NCI-H2227 (cell line): Measurements from ENCODE around the gene TBC1D25.

ENCODE experiments used
- DNase-seq: peaks from one replicate; lab custom pipeline; 2025; ENCODE audit not compliant: unreplicated experiment; lab: John Stamatoyannopoulos, UW

Gene TBC1D25, protein sequence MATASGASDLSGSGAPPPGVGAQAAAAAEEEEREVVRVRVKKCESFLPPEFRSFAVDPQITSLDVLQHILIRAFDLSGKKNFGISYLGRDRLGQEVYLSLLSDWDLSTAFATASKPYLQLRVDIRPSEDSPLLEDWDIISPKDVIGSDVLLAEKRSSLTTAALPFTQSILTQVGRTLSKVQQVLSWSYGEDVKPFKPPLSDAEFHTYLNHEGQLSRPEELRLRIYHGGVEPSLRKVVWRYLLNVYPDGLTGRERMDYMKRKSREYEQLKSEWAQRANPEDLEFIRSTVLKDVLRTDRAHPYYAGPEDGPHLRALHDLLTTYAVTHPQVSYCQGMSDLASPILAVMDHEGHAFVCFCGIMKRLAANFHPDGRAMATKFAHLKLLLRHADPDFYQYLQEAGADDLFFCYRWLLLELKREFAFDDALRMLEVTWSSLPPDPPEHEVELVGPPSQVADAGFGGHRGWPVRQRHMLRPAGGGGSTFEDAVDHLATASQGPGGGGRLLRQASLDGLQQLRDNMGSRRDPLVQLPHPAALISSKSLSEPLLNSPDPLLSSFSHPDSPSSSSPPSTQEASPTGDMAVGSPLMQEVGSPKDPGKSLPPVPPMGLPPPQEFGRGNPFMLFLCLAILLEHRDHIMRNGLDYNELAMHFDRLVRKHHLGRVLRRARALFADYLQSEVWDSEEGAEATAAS

DNA sequence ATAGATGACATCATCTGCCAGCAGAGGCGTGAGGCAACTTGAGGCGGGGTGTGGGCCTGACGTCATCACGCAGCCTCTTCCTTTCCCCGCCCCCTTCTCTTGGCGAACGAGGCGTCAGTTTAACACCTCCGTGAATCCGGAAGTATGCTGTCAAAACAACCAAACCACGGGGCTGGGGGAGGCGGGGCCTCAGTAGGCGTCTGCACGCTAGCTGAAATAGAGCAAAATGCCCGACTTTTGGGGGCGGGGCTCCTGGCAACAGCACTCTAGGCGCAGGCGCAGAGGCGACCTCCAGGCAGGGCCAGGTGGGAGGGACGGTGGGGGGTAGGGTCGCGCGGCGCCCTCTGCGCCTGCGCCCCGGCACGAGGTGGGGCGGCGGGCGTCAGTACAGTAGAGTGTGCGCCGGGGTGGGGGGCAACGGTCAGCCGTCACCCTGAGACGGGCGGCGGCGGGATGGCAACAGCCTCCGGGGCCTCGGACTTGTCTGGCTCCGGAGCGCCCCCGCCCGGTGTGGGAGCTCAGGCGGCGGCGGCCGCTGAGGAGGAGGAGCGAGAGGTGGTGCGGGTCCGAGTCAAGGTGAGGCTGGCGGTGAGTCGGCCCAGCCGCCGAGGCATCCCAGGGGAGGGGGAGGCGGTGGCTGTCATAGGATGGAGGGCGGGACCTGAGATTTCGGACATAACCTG is at the start of gene TBC1D25:
TSS of gene TBC1D25 (plus strand) at position 370 of the 683 bp plus-strand sequence. CDS start at position 454, 84 bp downstream.
- peak; percentile 100 for DNase-seq

DNA sequence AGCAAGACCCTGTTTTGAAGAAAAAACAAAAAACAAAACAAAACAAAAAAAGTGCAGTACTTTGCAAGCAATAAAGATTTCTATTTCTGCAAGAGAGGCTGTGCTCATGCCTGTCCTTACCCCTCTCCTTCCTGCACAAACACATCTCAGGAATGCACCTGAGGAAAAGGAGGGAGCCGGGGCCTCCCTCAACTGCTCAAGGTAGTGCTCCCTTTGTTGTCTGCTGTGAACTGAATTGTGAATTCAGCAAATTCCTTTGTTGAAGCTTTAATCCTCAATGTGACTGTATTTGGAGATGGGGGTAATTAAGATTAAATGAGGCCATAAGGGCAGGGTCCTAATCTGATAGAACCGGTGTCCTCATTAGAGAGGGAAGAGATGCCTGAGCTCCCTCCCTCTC is 49.6 kb upstream of the TBC1D25 start:
- DNase-seq = no peak

DNA sequence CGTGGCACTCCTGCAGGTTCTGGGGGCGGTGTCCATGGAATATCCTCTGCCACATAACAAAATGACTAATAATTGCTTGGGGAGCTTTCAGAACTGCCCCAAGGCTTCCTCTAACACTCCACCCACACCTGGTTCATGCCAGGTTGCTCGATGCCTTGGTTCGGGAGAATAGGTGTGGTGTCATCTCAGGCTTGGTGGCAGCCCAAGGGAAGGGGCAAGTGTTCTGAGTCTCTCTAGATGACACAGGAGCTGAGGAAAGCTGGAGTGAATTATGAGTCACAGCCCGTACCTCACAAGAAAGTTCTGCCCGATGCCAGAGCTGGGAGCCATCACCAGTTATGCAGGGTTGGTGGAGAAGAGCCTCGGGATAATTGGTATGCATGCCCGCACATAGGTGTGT is 48.9 kb upstream of the TBC1D25 start:
- no peak for DNase-seq

DNA sequence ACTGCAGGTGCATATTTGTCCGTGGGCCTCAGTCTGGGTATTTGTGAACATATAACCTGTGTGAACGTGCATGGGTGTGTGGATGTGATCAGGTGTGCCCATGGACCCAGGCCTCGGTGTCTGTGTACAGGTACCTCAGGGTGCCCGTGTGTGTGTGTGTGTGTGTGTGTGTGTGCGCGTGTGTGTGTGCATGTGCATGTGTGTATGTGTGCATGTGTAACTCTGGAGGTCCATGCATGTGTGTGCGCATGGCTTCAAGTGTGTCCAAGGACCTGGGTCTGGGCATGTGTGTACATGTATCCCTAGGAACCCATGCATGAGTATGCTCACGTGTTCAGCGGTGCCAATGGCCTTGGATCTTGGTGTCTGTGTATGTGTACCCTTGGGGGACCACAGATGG is 47.7 kb upstream of the TBC1D25 start:
- no peak for DNase-seq

DNA sequence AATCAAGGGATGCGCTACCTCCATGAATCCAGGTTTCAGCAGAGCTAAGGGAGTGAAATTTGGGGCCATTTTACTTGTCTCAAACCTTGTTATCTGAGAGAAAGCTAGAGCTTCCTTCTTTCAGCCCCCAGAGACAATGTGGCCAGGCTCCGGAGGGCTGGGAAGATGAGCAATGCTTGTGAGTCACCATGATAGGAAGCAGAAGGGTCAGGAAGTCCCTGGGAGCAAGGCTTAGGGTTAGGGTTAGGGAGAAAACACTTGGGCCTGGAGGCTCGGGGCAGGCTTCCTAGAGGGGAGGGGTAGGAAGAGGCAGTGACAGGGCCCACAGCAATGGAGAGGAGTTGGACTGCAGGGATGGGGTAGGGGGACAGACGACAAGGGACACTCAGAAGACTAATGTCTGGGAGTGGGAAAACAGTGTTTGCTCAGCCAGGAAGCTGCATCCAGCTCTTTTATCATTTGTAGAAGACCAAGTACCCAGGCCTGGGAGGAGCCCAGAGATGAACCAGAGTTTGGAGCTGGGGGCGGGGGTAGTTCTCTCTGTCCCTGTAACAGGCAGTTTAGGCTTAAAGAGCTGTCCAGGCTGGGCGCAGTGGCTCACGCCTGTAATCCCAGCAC is 47.1 kb upstream of the TBC1D25 start:
- no peak for DNase-seq

DNA sequence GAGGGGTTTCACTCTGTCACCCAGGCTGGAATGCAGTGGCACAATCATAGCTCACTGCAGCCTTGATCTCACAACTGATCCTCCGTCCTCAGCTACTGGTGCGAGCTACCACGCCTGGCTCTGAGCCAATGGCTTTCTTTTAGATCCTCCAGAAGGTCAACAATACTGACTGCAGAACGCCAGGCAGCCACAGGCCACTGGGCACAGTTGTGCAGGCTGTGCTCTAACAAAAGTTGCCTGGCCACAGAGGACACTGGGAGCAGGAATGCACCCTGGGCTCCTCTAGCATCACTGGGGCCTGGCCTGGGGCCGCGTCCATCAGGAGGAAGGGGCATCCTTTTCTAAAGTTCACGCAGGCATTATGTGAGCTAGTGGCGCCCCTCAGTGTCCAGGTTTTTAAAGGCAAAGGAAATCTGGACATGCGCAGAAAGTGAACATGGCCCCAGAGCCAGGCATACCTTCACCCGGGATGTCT is 45.6 kb upstream of the TBC1D25 start:
- peak; percentile 65 for DNase-seq

DNA sequence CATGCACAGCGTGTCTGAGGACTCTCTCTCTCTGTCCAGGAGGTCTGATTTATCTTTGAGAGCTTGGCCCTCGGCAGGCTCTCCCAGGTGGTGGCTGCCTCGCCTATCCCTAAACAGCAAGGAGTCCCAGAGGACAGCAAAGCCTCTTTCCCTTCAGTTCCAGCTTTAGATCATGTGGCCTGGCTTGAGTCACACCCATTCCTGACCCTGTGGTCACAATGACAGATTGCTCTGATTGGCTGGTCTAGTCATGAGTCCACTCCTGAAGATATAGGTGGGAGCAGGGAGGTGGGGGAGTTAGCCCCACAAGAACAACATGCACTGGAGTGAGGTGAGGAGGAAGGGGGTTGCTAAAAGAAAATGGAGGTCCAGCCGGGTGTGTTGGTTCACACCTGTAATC is 42.9 kb upstream of the TBC1D25 start:
- no peak for DNase-seq

DNA sequence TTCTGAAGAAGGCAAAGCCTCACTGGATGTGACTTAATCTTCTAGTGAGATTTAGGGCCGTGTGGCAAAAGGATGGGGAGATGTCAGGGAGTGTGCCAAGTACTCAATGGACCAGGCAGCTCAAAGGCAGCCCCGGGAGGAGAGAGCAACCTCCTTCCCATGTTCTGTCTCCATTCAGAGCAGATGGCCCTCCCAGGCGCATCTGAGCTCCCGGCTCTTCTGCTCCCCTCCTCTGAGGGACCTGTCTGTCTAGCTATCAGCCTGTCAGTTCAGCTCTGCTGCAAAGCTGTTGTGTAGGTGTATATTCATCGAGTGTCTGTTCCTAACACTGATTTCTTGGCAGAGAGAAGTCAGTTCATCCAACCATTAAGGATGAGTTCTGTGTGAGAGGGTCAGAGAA is 41.6 kb upstream of the TBC1D25 start:
- no peak for DNase-seq

DNA sequence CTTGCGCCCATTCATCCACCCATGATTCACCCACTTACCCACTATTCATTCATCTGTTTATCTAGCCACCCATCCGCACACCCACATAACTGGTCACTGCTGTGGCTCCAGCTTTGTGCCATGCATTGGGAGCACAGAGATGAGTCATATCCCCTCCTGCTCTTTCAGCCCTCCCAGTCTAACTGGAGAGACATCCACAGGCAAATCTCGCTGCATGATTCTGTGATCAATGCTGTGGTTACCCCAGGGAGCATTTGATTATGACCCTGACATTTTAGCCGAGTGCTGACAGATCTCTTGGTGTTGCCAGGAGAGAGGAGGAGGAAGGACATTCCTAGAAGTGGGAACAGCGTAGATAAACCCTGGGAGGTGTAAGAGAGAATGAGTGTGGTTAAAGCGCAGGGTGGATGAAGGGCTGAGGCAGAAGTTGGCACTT is 41.1 kb upstream of the TBC1D25 start:
- DNase-seq = no peak

DNA sequence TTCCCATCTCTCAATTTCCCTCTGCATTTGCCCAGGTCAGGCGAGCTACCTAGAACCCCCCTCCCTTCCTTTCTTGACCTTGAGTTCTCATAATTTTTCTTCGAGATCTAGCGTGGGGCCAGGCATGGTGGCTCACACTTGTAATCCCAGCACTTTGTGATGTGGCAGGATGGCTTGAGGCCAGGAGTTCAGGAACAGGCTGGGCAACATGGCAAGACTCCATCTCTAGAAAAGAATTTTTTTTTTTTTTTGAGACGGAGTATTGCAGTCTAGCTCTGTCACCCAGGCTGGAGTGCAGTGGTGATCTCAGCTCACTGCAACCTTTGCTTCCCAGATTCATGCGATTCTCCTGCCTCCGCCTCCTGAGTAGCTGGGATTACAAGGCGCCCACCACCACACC is 35.3 kb upstream of the TBC1D25 start:
- no peak for DNase-seq

DNA sequence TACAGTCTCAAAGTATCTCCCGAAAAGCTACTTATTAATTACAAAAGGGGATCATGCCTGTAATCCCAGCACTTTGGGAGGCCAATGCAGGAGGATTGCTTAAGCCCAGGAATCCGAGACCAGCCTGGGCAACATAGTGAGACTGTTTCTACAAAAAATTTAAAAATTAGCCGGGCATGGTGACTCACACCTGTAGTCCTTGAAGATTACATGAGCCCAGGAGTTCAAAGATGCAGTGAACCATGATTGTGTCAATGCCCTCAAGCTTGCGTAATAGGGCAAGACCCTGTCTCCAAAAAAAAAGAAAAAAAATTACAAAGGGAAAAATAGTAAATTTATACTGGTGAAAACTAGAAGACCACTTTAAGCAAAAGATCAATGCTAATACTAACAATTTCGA is 34.0 kb upstream of the TBC1D25 start:
- no peak for DNase-seq

DNA sequence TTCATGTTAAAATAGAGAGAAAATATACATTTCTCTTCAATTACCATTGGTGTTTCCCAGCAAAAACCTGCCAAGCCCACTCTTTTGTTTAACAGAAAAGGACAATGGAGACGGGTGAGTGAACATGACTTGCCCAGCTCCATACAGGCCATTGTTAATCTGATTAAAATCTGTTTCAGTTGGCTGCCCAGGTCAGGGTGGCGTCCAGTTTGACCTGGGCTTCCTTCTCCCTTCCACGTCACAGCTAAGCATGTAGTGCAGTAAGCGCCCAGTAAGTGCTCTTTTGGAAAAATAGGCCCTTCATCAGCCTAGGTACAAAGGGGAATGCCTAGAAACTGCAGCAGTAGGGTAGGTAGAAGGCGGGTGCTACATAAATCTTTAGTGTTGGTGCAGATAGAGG is 32.3 kb upstream of the TBC1D25 start:
- no peak for DNase-seq

DNA sequence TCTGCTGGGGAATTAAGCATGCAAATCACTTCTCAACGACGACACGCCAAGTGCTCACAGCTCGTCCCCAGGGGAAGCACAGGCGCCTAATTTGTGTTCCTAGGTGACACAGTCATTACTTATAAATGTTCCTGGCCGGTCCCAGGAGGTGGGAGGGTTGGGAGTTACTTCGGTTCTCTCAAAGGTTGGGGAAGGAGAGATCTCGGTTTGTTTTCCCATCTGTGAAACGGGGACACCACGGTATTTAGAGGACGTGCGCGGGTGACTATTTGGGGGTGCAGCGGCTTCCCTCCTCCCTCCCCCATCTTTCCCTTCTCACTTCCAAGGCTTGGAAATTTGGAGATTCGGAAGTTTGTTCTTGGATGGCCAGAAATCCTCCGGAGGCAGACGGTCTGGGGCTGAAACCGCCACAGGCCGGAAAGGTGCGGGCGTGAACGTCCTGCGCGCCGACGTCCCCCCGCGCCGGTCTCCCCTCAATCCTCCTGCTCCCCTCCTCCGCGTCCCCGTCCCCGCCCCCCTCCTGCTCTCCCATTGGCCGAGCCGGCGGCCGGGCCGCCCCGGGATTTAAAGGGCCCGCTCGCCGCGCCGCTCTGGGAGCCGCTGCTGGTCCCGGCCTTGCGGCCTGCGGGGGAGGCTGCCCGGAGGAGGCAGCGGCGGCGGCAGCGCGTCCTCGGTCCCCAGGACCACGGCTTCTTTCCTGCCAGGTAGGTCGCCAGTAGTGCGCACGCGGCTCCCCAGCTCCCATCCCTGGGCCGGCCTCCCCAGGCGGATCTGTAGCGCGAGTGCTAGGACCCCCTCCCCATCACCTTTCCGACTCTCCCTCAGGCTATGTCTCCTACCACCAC is 30.9 kb upstream of the TBC1D25 start, which contains the start of gene PORCN:
TSS of gene PORCN (plus strand) at position 593 of the 845 bp plus-strand sequence. CDS start 829 bp downstream, outside the sequence.
- peak; percentile 84 for DNase-seq

DNA sequence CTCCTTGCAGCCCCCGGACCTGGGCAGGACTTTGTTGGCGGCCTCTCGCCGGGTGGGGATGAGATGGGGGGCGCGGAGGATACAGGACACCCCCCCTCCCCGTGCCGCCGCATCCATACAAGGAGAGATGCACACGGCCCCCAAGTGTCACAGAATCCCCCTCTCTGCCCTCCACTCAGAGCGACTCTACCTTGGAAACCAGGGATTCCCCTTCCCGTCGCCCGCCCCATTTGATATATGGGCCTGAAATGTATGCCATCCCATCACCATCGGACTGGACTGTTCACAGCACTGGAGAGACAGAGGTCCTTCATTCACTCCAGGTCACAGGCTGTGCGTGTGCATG is 30.3 kb upstream of the TBC1D25 start:
- no peak for DNase-seq

DNA sequence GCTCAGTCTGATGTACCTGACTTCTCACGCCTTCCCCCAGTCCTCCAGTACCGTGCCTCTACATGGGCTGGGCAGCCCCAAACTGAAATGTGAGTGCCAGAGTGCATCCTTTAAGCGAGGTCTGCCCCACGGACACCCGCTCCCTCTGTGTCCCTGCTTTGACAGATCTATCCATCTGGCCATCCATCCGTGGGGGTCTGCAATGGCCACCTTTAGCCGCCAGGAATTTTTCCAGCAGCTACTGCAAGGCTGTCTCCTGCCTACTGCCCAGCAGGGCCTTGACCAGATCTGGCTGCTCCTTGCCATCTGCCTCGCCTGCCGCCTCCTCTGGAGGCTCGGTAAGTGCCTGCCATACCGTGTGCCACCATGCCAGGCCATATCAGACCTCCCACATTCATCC is 29.9 kb upstream of the TBC1D25 start:
- DNase-seq = no peak

DNA sequence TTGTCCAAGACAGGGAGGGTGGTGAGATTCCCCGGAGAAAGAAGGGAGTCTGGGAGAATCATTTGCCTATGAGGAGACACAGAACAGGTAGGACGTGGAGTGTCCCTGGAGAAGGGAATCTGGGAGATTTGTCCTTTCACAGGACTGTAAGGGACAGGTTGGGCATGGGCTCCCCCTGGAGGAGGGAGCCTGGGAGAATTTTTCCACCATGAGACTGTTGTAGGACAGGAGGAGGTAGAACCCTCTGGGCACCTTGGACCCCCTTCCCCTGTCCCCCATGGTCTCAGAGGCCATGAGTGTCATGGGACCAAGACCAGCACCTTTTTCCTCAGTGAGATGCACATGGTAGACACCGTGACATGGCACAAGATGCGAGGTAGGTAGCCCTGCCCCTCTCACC is 28.0 kb upstream of the TBC1D25 start:
- peak; percentile 36 for DNase-seq

DNA sequence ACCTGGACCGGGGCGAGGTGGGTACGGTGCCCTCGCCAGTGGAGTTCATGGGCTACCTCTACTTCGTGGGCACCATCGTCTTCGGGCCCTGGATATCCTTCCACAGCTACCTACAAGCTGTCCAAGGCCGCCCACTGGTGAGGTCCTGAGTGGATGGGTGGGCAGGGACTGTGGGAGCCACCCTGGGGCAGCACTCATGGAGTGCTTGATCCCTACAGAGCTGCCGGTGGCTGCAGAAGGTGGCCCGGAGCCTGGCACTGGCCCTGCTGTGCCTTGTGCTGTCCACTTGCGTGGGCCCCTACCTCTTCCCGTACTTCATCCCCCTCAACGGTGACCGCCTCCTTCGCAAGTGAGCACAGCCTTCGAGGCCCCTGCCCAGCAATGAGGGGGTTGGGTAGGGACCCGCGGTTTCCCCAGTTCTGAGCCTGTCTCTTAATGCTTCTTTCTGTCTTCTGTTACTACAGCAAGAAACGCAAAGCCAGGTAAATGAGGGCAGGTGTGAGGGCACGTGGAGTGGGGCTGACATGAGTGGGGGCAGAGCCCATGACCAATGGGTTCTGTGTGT is 27.1 kb upstream of the TBC1D25 start:
- DNase-seq = no peak

DNA sequence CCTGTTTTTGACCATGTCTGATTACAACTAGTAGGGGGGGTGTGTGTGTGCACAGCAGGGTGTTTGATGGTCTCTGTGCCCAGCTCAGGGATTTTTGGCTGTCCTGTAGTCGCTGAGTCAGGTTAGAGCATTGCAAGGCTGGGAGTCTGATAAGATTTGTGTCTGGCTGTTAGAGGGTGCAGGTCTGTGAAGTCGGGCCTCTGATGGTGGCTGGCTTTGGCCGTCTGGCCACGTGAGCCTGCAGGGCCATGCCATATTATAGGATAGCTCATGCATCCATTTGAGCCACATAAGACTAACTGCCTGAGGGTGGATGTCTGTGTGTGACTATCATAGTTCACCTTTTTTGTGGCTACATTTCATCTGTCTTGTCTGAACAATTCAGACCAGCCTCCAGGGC is 25.8 kb upstream of the TBC1D25 start:
- no peak for DNase-seq

DNA sequence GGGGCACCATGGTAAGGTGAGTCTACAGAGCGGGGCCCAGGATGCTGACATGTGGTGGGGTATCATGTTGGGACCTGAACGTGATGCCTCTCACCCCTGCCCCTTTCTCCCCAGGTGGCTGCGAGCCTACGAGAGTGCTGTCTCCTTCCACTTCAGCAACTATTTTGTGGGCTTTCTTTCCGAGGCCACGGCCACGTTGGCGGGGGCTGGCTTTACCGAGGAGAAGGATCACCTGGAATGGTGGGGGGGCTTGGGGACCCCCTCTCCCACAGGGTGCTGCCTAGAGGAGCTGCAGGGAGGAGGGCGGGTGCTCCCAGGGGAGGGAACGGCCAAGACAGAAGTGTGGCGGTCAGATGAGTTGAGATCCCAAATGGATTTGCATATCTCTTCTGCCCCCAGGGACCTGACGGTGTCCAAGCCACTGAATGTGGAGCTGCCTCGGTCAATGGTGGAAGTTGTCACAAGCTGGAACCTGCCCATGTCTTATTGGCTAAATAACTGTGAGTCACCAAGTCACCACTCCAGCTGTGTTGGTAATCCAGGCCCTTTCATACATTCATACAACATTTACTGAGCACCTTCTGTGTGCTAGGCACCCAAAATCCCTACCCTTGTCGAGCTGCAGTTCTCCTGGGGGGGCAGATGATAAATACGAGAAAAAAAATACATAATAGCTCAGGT is 25.2 kb upstream of the TBC1D25 start:
- no peak for DNase-seq
